HuH-7 (cell line): ENCODE results near the gene RABGAP1L.
"Not testable (repeated sequence)": the region's sequence is repeated elsewhere in the genome, so short reads cannot be mapped to it uniquely, and the experiment has no call there.

Experiments
- DNase-seq: peaks from one replicate; pipeline ENCODE4 v3.0.0; 2011; ENCODE audit warnings: low spot score

Gene RABGAP1L

GRCh38 chr1:174448531-174448883, 289.2 kb downstream of the RABGAP1L start:
- no peak for DNase-seq

DNA sequence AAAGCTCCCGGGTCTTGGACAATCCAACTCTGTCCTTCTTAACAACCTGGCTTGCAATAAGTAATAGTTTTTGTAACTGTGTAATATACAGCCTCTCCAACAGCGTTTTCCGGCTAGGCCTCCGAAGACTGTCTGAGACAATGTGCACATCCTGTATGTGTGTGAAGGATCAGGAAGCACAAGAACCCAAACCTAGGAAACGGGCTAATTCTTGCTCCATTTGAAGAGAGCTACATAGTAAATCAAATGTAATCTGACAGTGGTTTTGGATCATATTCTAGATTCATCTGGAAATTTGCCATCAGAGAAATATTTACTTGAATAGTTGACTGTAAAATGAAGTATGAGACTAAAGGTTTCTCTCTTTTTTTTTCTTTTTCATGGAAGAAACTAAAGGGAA, 289.7 kb downstream of the RABGAP1L start:
- no peak for DNase-seq

DNA sequence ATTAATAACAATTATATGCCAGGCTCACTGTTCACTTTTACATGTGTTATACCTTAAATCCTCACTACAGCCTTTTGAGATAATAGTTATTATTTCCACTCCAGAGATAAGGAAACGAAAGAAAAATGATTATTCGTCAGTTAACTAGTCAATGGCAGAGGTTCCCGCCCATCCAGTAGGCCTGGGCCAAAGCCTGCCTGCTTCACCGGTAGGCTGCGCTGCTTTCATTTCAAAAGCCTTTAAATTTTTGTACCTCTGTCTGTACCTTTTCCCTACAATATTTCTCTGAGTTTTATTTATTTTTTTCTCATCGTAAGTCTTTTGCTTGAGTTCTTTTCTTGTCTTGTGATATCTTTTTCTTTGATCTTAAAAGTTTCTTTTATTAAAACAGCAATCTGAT, 292.1 kb downstream of the RABGAP1L start:
- no peak for DNase-seq

GRCh38 chr1:174465855-174466254, 306.5 kb downstream of the RABGAP1L start:
- no peak for DNase-seq

DNA sequence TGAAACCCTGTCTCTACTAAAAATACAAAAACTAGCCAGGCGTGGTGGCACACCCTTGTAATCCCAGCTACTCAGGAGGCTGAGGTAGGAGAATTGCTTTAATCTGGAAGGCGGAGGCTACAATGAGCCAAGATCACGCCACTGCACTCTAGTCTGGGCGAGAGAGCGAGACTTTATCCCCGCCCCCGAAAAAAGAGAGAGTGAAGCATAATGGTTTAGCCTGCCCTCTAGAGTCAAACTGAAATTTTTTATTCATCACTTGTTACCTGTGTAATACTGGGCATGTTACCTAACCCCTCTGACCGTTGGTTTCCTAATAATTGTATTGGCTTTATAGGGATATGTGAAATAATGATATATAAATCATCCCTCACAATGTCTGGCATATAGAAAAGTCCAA, 307.3 kb downstream of the RABGAP1L start:
- DNase-seq = no peak

- DNase-seq = no peak
Observed at GRCh38 chr1:174469052-174469451, 309.7 kb downstream of the RABGAP1L start.

GRCh38 chr1:174469687-174470086, 310.4 kb downstream of the RABGAP1L start:
- no peak for DNase-seq

GRCh38 chr1:174479281-174479680, 320.0 kb downstream of the RABGAP1L start:
- DNase-seq = no peak

- DNase-seq = no peak
Observed at GRCh38 chr1:174480324-174480723, 321.0 kb downstream of the RABGAP1L start.

DNA sequence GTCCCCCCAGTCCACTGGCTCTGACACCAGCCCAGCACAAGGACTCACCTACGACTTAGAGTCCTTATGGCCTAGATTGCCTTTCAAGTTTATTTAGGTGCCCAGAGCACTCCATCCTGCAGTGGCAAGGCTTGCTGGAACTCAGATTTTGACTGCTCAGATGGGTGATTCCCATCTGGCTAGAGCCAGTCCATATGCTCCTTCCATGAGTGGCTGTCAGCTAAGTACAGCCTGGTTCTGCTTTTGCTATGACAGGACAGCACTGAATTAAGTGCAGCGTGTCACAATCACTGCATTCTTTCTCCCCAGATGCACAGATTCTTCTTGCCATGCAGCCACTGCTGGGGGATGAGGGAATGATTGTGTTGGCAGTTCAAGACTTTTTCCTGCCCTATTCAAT, 332.3 kb downstream of the RABGAP1L start:
- DNase-seq = no peak

GRCh38 chr1:174497478-174497877, 338.2 kb downstream of the RABGAP1L start:
- no peak for DNase-seq

DNA sequence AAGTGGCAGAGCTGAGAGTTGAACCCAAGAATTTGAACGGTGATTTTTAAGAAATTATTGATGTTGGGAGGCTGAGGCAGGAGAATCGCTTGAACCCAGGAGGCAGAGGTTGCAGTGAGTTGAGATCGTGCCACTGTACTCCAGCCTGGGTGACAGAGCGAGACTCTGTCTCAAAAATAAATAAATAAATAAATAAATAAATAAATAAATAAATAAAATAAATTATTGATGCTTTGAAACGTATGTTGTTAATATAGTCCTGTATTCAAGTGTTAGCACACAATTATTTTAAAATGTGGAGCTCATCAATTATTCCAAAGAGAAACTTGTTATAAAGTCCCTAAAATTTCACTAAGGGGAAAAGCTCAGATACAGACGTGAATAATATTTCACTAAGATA, 357.4 kb downstream of the RABGAP1L start:
- DNase-seq = not testable (repeated sequence)

GRCh38 chr1:174519844-174520243, 360.5 kb downstream of the RABGAP1L start:
- no peak for DNase-seq

- DNase-seq = no peak
Observed at GRCh38 chr1:174531751-174532150, 372.4 kb downstream of the RABGAP1L start.

GRCh38 chr1:174534789-174535188, 375.5 kb downstream of the RABGAP1L start:
- DNase-seq = no peak

- DNase-seq = no peak
Observed at GRCh38 chr1:174535207-174535606, 375.9 kb downstream of the RABGAP1L start.

- not testable (repeated sequence) for DNase-seq
Observed at GRCh38 chr1:174543421-174543820, 384.1 kb downstream of the RABGAP1L start.

GRCh38 chr1:174550296-174550695, 391.0 kb downstream of the RABGAP1L start:
- DNase-seq = no peak

GRCh38 chr1:174556392-174556791, 397.1 kb downstream of the RABGAP1L start:
- DNase-seq = no peak

DNA sequence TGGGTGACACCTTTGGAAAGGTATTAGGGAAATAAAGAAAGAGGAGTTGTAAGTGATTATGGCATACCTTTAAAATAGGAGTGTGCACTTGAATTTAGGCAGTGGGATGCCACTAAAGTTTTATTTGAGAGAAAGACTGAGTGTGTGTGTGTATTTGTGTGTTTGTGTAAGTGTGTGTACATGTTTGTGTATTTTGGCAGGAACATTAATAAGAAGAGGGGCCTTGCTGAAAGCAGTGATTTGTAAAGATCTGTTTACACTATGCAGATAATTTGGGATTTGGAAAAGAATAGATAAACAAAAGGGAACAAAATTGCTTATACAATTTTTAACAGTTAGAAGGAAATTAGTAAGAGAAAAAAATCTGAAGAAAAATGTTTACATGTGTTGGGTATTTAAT, 409.2 kb downstream of the RABGAP1L start:
- DNase-seq = no peak

DNA sequence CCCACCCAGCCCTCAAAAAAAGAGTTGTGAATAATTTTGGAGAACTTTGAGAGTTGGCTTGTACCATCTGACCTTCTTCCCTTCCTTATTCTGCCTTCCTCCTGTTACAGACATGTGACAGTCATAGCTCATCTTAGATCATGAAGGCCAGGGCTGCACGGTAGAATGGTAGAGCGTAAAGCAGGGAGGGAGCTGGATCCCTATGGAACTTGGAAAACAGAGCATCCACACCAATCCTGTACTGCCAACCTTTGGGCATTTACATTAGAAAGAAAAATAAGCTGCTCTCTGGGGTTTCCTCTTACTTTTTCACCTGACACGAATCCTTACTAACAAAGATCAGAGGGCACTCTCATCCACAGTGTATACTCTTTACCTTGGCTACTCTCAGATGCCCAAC, 409.9 kb downstream of the RABGAP1L start:
- DNase-seq = no peak

DNA sequence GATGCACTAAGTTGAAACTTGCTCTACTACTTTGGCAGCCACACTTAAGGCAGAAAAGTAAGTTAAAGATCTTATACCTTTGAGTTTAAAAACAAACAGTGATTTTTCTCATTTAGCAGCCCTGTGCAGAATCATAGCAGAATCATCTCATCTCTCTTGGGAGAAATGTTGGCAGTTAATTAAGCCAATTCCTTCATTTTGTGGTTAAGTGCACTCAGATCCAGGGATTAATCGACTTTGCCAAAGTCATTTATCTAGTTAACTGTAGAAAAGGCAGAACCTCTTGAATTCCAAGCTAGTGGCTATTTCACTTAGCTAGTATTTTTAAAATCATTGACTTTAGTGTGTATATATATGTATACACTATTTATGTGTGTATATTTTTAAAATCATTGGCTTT, 413.5 kb downstream of the RABGAP1L start:
- no peak for DNase-seq

- DNase-seq = not testable (repeated sequence)
Observed at GRCh38 chr1:174576120-174576519, 416.8 kb downstream of the RABGAP1L start.

- DNase-seq = no peak
Observed at GRCh38 chr1:174577681-174578080, 418.4 kb downstream of the RABGAP1L start.

- no peak for DNase-seq
Observed at GRCh38 chr1:174580801-174581200, 421.5 kb downstream of the RABGAP1L start.
